ENCODE measurements around the gene CMIP.

DNA sequence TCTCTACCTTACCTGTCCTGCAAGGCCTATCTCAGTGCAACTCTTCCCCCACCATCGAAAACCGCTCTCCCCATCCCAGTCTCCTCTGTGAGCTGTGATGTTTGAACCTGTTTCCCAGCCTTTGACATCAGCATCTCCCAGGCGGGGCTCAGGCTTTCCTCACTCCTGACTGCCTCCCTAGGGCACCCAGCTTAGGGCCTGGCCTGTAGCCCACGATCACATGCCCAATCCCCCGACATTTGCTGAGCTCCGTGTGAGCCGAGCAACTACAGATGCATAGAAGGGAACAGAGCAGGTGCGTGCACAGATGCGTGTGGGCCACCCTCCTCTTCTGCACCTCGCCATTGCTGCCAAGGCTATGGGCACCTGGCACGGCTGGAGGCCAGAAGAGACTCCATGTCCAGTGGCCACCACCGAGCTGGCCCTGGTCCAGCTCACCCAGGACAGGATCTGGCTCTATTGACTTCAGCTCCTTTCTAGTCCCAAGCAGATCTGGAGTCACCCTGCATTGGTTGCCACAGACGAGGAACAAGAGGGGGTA, 35.5 kb upstream of the CMIP start:
- TF ChIP-seq, protein P1, sequence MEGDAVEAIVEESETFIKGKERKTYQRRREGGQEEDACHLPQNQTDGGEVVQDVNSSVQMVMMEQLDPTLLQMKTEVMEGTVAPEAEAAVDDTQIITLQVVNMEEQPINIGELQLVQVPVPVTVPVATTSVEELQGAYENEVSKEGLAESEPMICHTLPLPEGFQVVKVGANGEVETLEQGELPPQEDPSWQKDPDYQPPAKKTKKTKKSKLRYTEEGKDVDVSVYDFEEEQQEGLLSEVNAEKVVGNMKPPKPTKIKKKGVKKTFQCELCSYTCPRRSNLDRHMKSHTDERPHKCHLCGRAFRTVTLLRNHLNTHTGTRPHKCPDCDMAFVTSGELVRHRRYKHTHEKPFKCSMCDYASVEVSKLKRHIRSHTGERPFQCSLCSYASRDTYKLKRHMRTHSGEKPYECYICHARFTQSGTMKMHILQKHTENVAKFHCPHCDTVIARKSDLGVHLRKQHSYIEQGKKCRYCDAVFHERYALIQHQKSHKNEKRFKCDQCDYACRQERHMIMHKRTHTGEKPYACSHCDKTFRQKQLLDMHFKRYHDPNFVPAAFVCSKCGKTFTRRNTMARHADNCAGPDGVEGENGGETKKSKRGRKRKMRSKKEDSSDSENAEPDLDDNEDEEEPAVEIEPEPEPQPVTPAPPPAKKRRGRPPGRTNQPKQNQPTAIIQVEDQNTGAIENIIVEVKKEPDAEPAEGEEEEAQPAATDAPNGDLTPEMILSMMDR (conservative IDR thresholded peaks at IDR 0.05; ENCODE audit: low read length), result no peak
- no peak for TF ChIP-seq EZH2phosphoT487 (IDR thresholded peaks at IDR 0.05; ENCODE audit: borderline replicate concordance)

All from Loucy (cell line).